Glutamatergic neuron (in vitro differentiated cells): Measurements from ENCODE around the gene IRF9. TPM values are rescaled to one million over a fixed set of nuclear protein-coding genes. Genes with fewer than 3 reads are reported as not detected.
A peak's percentile ranks its signal among the peaks of the same experiment; 100 is the strongest.

Experiments used
- DNase-seq: peaks from one replicate; pipeline ENCODE4 v3.0.0; 2022
- H3K27ac Mint-ChIP-seq: one replicate; pipeline ENCODE4 v1.8.0; 2020; ENCODE audit warnings: mild to moderate bottlenecking, mixed read lengths, inconsistent platforms; ENCODE audit not compliant: unreplicated experiment
- H3K27me3 Mint-ChIP-seq: one replicate; pipeline ENCODE4 v1.8.0; 2020; ENCODE audit warnings: mild to moderate bottlenecking, moderate library complexity, mixed read lengths, inconsistent platforms; ENCODE audit not compliant: unreplicated experiment
- H3K36me3 Mint-ChIP-seq: one replicate; pipeline ENCODE4 v1.8.0; 2020; ENCODE audit warnings: mild to moderate bottlenecking, mixed read lengths, inconsistent platforms; ENCODE audit not compliant: unreplicated experiment
- H3K4me1 Mint-ChIP-seq: one replicate; pipeline ENCODE4 v1.8.0; 2020; ENCODE audit warnings: mild to moderate bottlenecking, low read depth, mixed read lengths, inconsistent platforms; ENCODE audit not compliant: unreplicated experiment
- H3K4me3 Mint-ChIP-seq: one replicate; pipeline ENCODE4 v1.8.0; 2020; ENCODE audit warnings: mild to moderate bottlenecking, mixed read lengths, inconsistent platforms; ENCODE audit not compliant: unreplicated experiment
- H3K9me3 Mint-ChIP-seq: one replicate; pipeline ENCODE4 v1.8.0; 2020; ENCODE audit warnings: mild to moderate bottlenecking, moderate library complexity, mixed read lengths, inconsistent platforms; ENCODE audit not compliant: unreplicated experiment
- CTCF ChIP-seq: fragments of 200-600 bp; sonication (generic); IDR thresholded peaks from one replicate; pipeline ENCODE4 v1.5.0; 2021; ENCODE audit not compliant: partially characterized antibody, unreplicated experiment
- total RNA-seq: library from RNA; stranded (reverse); fragmentation: NEBNext Ultra II Directional; extraction: Animal tissue kit (Norgen Biotek cat#: 25700); gene quantifications from one replicate; pipeline ENCODE4 v1.2.1, GENCODE V29; 2021; ENCODE audit not compliant: unreplicated experiment

Gene IRF9
- total RNA-seq, 1 donor from 2014 or later = 31.0 TPM

GRCh38 chr14:24145690-24146452 lies 15.2 kb upstream of the IRF9 start:
- H3K4me1 Mint-ChIP-seq = peaks cover 11% of the 10 kb centered on the region
- H3K4me3 Mint-ChIP-seq = peak overlapping the region; percentile 98
- peak overlapping the region; percentile 22 for H3K27ac Mint-ChIP-seq
- no peak for DNase-seq
- H3K27me3 Mint-ChIP-seq = peaks cover 4% of the 10 kb centered on the region
- no peaks in the 10 kb centered on the region for H3K36me3 Mint-ChIP-seq
- TF ChIP-seq CTCF = no peak
- H3K9me3 Mint-ChIP-seq = peaks cover 9% of the 10 kb centered on the region

- H3K4me1 Mint-ChIP-seq = peaks cover 11% of the 10 kb centered on the region
- peak within 1 kb of the TSS; percentile 82 for H3K27ac Mint-ChIP-seq
- TF ChIP-seq CTCF = no peak
- peak within 1 kb of the TSS; percentile 98 for H3K4me3 Mint-ChIP-seq
- peaks cover 9% of the 10 kb centered on the region for H3K9me3 Mint-ChIP-seq
- peaks cover 4% of the 10 kb centered on the region for H3K27me3 Mint-ChIP-seq
- H3K36me3 Mint-ChIP-seq = no peaks in the 10 kb centered on the region
- DNase-seq = peak; percentile 98
These were observed 14.6 kb upstream of the IRF9 start, which contains the start of gene PSME2 for GRCh38 chr14:24146453-24146977. TSS of gene PSME2 (minus strand) at chr14:24146610. CDS start at chr14:24146581, 29 bp downstream.

- DNase-seq = peak; percentile 96
- Mint-ChIP-seq H3K27me3 (peaks cover 4% of the 10 kb centered on the region), H3K27ac (peak within 1 kb of the TSS; percentile 82), H3K4me1 (peaks cover 9% of the 10 kb centered on the region), H3K9me3 (peaks cover 4% of the 10 kb centered on the region), H3K4me3 (peak within 1 kb of the TSS; percentile 98), H3K36me3 (no peaks in the 10 kb centered on the region)
- TF ChIP-seq CTCF = no peak
These were observed 13.9 kb upstream of the IRF9 start, which contains the start of gene RNF31 for GRCh38 chr14:24146978-24147760. TSS of gene RNF31 (plus strand) at chr14:24147498. CDS start at chr14:24147699, 201 bp downstream.

- TF ChIP-seq CTCF = no peak
- Mint-ChIP-seq H3K27ac (peak overlapping the region; percentile 76), H3K9me3 (peaks cover 4% of the 10 kb centered on the region), H3K4me1 (peaks cover 9% of the 10 kb centered on the region), H3K27me3 (peaks cover 4% of the 10 kb centered on the region), H3K36me3 (no peaks in the 10 kb centered on the region), H3K4me3 (peak overlapping the region; percentile 90)
- no peak for DNase-seq
These were observed 13.2 kb upstream of the IRF9 start for GRCh38 chr14:24147761-24148428.
